Measurements from ENCODE around the gene CLTC.

CLTC gene

GRCh38 chr17:59669944-59670343 is 50.2 kb downstream of the CLTC start:
- Histone ChIP-seq H3K36me3 (peaks cover 87% of the 10 kb centered on the region), H3K27me3 (no peaks in the 10 kb centered on the region), H3K9ac (no peak overlapping the region), H3K4me1 (peaks cover 30% of the 10 kb centered on the region), H4K20me1 (0 out of 2 replicates have a peak, but pooled peaks cover 17% of the 10 kb centered on the region), H3K4me2 (no peak overlapping the region), H3K4me3 (no peak overlapping the region), H3K9me3 (no peaks in the 10 kb centered on the region), H3K27ac (0 out of 2 replicates have a peak overlapping the region, but pooled peaks have one; percentile 6)
- TF ChIP-seq Cebpa-rat (IDR thresholded peaks at IDR 0.05) = no peak

GRCh38 chr17:59671386-59671785 is 51.7 kb downstream of the CLTC start:
- no peak overlapping the region for H3K4me2 ChIP-seq
- peaks cover 86% of the 10 kb centered on the region for H3K36me3 ChIP-seq

GRCh38 chr17:59675231-59675630 is 55.5 kb downstream of the CLTC start:
- no peaks in the 10 kb centered on the region for H3K27me3 ChIP-seq
- H3K4me1 ChIP-seq = peaks cover 10% of the 10 kb centered on the region; the same call in 1 of the 2 replicates
- H3K4me2 ChIP-seq = no peak overlapping the region
- no peak overlapping the region for H3K4me3 ChIP-seq
- TF ChIP-seq Cebpa-rat (IDR thresholded peaks at IDR 0.05) = no peak
- H3K36me3 ChIP-seq = peaks cover 90% of the 10 kb centered on the region
- no peak overlapping the region for H3K27ac ChIP-seq
- no peaks in the 10 kb centered on the region for H3K9me3 ChIP-seq
- no peak overlapping the region for H3K9ac ChIP-seq
- H4K20me1 ChIP-seq = peaks cover 28% of the 10 kb centered on the region

More at GRCh38 chr17:59671386-59671785, 51.7 kb downstream of the CLTC start:
- H3K9ac ChIP-seq = no peak overlapping the region
- no peak for TF ChIP-seq Cebpa-rat (IDR thresholded peaks at IDR 0.05)
- no peaks in the 10 kb centered on the region for H3K27me3 ChIP-seq
- H3K4me1 ChIP-seq = peaks cover 30% of the 10 kb centered on the region
- H3K9me3 ChIP-seq = no peaks in the 10 kb centered on the region
- H3K27ac ChIP-seq = no peak overlapping the region
- peaks cover 25% of the 10 kb centered on the region for H4K20me1 ChIP-seq
- H3K4me3 ChIP-seq = no peak overlapping the region

- H3K27ac ChIP-seq = no peak overlapping the region
- no peaks in the 10 kb centered on the region for H3K9me3 ChIP-seq
- peaks cover 43% of the 10 kb centered on the region for H4K20me1 ChIP-seq
- no peak for TF ChIP-seq Cebpa-rat (IDR thresholded peaks at IDR 0.05)
- H3K36me3 ChIP-seq = peaks cover 92% of the 10 kb centered on the region
- H3K27me3 ChIP-seq = no peaks in the 10 kb centered on the region
- no peak overlapping the region for H3K4me2 ChIP-seq
- H3K4me3 ChIP-seq = no peak overlapping the region
- peaks cover 9% of the 10 kb centered on the region; the same call in 1 of the 2 replicates for H3K4me1 ChIP-seq
- H3K9ac ChIP-seq = no peak overlapping the region
These were observed 57.0 kb downstream of the CLTC start for GRCh38 chr17:59676716-59677115.

- Histone ChIP-seq H3K4me2 (no peak overlapping the region), H3K9ac (no peak overlapping the region), H3K9me3 (no peaks in the 10 kb centered on the region), H3K4me1 (peaks cover 9% of the 10 kb centered on the region; the same call in 1 of the 2 replicates), H4K20me1 (peaks cover 51% of the 10 kb centered on the region), H3K27me3 (no peaks in the 10 kb centered on the region), H3K27ac (no peak overlapping the region), H3K4me3 (no peak overlapping the region), H3K36me3 (peaks cover 96% of the 10 kb centered on the region)
- TF ChIP-seq Cebpa-rat (IDR thresholded peaks at IDR 0.05) = no peak
These were observed 59.2 kb downstream of the CLTC start for GRCh38 chr17:59678918-59679317.

GRCh38 chr17:59680314-59680713 is 60.6 kb downstream of the CLTC start:
- H3K4me1 ChIP-seq = peaks cover 9% of the 10 kb centered on the region; the same call in 1 of the 2 replicates
- H3K27me3 ChIP-seq = no peaks in the 10 kb centered on the region
- peaks cover 62% of the 10 kb centered on the region for H4K20me1 ChIP-seq

GRCh38 chr17:59683283-59683682 is 63.6 kb downstream of the CLTC start:
- Histone ChIP-seq H3K4me2 (no peak overlapping the region), H3K27me3 (no peaks in the 10 kb centered on the region), H3K36me3 (peaks cover 98% of the 10 kb centered on the region), H4K20me1 (peaks cover 75% of the 10 kb centered on the region), H3K9ac (no peak overlapping the region), H3K9me3 (no peaks in the 10 kb centered on the region), H3K27ac (no peak overlapping the region), H3K4me1 (no peaks in the 10 kb centered on the region), H3K4me3 (no peak overlapping the region)
- no peak for TF ChIP-seq Cebpa-rat (IDR thresholded peaks at IDR 0.05)

More at GRCh38 chr17:59680314-59680713, 60.6 kb downstream of the CLTC start:
- no peak overlapping the region for H3K4me3 ChIP-seq
- no peak overlapping the region for H3K9ac ChIP-seq
- H3K9me3 ChIP-seq = no peaks in the 10 kb centered on the region
- TF ChIP-seq Cebpa-rat (IDR thresholded peaks at IDR 0.05) = no peak
- no peak overlapping the region for H3K27ac ChIP-seq
- H3K36me3 ChIP-seq = peaks cover 96% of the 10 kb centered on the region
- H3K4me2 ChIP-seq = no peak overlapping the region

GRCh38 chr17:59684967-59685366 is 65.3 kb downstream of the CLTC start:
- Histone ChIP-seq H4K20me1 (peaks cover 83% of the 10 kb centered on the region), H3K27ac (no peak overlapping the region), H3K27me3 (no peaks in the 10 kb centered on the region), H3K9me3 (no peaks in the 10 kb centered on the region), H3K4me1 (no peaks in the 10 kb centered on the region), H3K4me2 (no peak overlapping the region), H3K36me3 (peaks cover 98% of the 10 kb centered on the region), H3K9ac (no peak overlapping the region), H3K4me3 (no peak overlapping the region)
- no peak for TF ChIP-seq Cebpa-rat (IDR thresholded peaks at IDR 0.05)

GRCh38 chr17:59688008-59688407 is 68.3 kb downstream of the CLTC start:
- H3K4me1 ChIP-seq = no peaks in the 10 kb centered on the region
- no peak overlapping the region for H3K4me2 ChIP-seq
- peaks cover 78% of the 10 kb centered on the region for H4K20me1 ChIP-seq
- H3K27ac ChIP-seq = no peak overlapping the region
- peaks cover 99% of the 10 kb centered on the region for H3K36me3 ChIP-seq
- no peak overlapping the region for H3K4me3 ChIP-seq
- TF ChIP-seq Cebpa-rat (IDR thresholded peaks at IDR 0.05) = no peak
- no peak overlapping the region for H3K9ac ChIP-seq
- no peaks in the 10 kb centered on the region for H3K9me3 ChIP-seq
- no peaks in the 10 kb centered on the region for H3K27me3 ChIP-seq

- Histone ChIP-seq H3K4me1 (no peaks in the 10 kb centered on the region), H3K4me3 (no peak overlapping the region), H3K27ac (no peak overlapping the region), H3K27me3 (no peaks in the 10 kb centered on the region), H3K4me2 (no peak overlapping the region), H3K9me3 (no peaks in the 10 kb centered on the region), H3K36me3 (peaks cover 99% of the 10 kb centered on the region), H4K20me1 (peaks cover 82% of the 10 kb centered on the region), H3K9ac (no peak overlapping the region)
- no peak for TF ChIP-seq Cebpa-rat (IDR thresholded peaks at IDR 0.05)
These were observed 68.8 kb downstream of the CLTC start for GRCh38 chr17:59688496-59688895.

GRCh38 chr17:59693582-59693981 is 73.9 kb downstream of the CLTC start:
- no peaks in the 10 kb centered on the region for H3K27me3 ChIP-seq
- H3K36me3 ChIP-seq = peaks cover 99% of the 10 kb centered on the region
- no peak overlapping the region for H3K4me3 ChIP-seq
- TF ChIP-seq Cebpa-rat (IDR thresholded peaks at IDR 0.05) = no peak
- H3K27ac ChIP-seq = no peak overlapping the region
- no peaks in the 10 kb centered on the region for H3K9me3 ChIP-seq
- no peaks in the 10 kb centered on the region for H3K4me1 ChIP-seq
- H3K9ac ChIP-seq = no peak overlapping the region
- peaks cover 91% of the 10 kb centered on the region for H4K20me1 ChIP-seq
- no peak overlapping the region for H3K4me2 ChIP-seq
